ENCODE results near the gene CD3E. TPM values are rescaled to one million over a fixed set of nuclear protein-coding genes. Genes with fewer than 3 reads are reported as not detected.
"Not testable (repeated sequence)": the region's sequence is repeated elsewhere in the genome, so short reads cannot be mapped to it uniquely, and the experiment has no call there.

The CD3E gene
- polyA plus RNA-seq, 1 donor from 2014 or later = 31.4 TPM

DNA sequence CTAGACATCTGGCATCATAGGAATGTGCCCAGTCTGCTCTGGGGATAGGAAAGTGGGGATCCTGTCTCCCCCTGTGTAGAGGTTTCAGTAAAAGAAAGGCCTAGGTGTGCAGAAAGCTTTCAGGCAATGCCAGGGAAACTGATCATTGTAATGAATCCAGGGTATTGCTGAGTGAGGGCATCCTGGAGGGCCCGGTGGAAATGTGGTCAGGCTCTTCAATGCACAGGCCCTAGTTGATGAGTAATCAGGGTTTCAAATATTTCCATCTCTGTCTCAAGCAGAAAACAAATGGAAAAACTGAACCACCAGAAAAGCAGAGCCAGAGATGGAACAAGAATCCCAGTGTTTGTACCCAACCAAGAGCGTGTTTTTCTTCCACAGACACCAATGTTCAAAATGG lies 2.0 kb downstream of the CD3E start:
- Mint-ChIP-seq H3K27ac (no peak overlapping the region), H3K27me3 (no peaks in the 10 kb centered on the region), H3K9me3 (peaks cover 0 to 3% (median 0%) of the 10 kb centered on the region in 3 donors), H3K36me3 (no peaks in the 10 kb centered on the region), H3K4me3 (peak overlapping the region in 1 of 4 donors; percentile 34), H3K4me1 (peaks cover 0 to 2% (median 0%) of the 10 kb centered on the region in 3 donors)

DNA sequence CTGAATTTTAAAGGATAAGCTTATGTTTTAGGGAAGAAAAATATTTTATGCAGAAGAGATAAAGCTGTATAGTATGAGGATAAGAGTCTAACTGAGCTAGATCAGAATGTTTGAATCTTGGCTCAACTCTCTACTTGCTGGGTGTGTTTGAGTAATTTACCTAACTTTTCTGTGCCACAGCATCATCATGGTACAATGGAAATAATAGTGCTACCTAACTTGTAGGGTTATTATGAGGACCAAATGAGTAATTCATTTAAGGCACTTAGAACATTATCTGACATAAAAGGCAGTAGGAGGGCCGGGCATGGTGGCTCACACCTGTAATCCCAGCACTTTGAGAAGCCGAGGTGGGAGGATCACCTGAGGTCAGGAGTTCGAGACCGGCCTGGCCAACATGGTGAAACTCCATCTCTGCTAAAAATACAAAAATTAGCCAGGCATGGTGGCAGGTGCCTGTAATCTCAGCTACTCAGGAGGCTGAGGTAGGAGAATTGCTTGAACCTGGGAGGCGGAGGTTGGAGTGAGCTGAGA lies 4.5 kb downstream of the CD3E start:
- H3K27me3 Mint-ChIP-seq, H3K36me3 Mint-ChIP-seq, H3K27ac Mint-ChIP-seq, H3K4me3 Mint-ChIP-seq, H3K9me3 Mint-ChIP-seq: not testable (repeated sequence)
- peaks cover 7 to 19% (median 11%) of the 10 kb centered on the region in 3 donors for H3K4me1 Mint-ChIP-seq

DNA sequence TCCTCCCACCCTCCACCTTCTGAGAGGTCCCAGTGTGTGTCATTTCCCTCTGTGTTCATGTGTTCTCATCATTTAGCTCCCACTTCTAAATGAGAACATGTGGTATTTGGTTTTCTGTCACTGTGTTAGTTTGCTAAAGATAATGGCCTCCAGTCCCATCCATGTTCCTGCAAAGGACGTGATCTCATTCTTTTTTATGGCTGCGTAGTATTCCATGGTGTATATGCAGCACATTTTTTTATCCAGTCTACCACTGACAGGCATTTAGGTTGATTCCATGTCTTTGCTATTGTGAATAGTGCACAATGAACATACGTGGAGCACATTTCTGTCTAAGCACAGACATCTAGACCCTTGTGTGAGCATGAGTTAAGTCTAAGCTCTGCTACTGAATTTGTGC lies 5.7 kb downstream of the CD3E start:
- Mint-ChIP-seq H3K27ac (no peak overlapping the region), H3K4me1 (peaks cover 8 to 24% (median 18%) of the 10 kb centered on the region in 3 donors)

DNA sequence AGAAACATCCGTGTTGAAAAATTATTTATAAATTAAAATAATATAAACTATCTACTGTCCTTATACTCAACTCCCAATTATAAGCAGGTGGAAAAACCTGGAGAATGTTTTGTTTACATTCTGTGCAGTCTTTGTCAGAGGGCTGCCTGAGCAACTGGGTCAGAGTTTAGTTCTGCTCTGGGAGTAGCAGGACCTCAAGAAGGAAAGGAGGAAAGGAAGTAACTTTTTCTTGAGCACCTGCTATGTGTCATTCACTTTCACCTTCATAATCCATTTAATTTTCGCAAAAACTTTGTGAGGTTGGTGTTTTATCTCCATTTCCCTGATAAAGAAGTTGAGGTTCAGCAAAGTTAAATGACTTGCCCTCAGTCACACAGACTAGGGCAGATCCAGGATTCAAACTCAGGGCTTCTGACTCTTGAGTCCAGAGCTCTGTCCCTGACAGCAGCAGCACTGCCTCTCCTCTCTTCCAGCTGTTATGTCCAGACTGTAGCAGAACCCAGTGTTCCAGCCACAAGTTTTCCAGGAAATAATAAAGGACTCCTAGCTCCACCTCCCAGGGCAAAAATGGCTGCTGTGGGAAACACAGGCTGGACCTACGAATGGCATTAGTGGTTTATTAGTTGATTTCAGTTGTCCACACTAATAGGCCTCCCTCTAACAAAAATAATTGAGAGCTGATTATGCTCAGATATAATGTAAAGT lies 6.4 kb downstream of the CD3E start:
- peaks cover 14 to 28% (median 25%) of the 10 kb centered on the region in 3 donors for H3K4me1 Mint-ChIP-seq
- H3K4me3 Mint-ChIP-seq = no peak overlapping the region
- H3K27me3 Mint-ChIP-seq = no peaks in the 10 kb centered on the region
- H3K9me3 Mint-ChIP-seq = peaks cover 0 to 3% (median 0%) of the 10 kb centered on the region in 3 donors
- no peak overlapping the region for H3K27ac Mint-ChIP-seq
- H3K36me3 Mint-ChIP-seq = peaks cover 2% of the 10 kb centered on the region

More for the DNA sequence above, 5.7 kb downstream of the CD3E start:
- Mint-ChIP-seq H3K36me3 (no peaks in the 10 kb centered on the region), H3K27me3 (no peaks in the 10 kb centered on the region), H3K4me3 (no peak overlapping the region), H3K9me3 (peaks cover 0 to 3% (median 0%) of the 10 kb centered on the region in 3 donors)

DNA sequence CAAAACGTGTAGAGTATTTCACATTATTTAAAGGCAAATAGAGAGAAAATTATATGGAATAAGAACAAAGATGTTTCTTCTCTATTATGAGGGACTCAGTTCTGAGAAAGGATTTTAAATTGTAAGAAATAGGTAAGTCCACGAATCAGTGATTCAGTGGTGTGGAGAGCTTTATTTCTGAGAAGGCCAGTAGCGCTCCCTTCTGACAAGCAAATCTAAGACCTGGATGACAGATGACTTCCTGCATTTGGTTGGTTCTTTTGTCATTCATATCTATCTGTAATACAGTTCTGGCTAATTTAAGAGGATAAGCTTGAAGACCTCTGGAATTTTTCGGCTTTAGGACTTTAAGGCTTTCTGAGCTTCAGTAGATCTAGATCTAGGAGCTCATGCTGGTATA lies 7.0 kb downstream of the CD3E start:
- H3K4me1 Mint-ChIP-seq = peaks cover 18 to 34% (median 31%) of the 10 kb centered on the region in 3 donors
- H3K9me3 Mint-ChIP-seq = peaks cover 0 to 3% (median 0%) of the 10 kb centered on the region in 3 donors
- H3K27ac Mint-ChIP-seq = peak overlapping the region in 1 of 3 donors; percentile 50
- no peaks in the 10 kb centered on the region for H3K27me3 Mint-ChIP-seq
- peaks cover 2% of the 10 kb centered on the region for H3K36me3 Mint-ChIP-seq
- no peak overlapping the region for H3K4me3 Mint-ChIP-seq

DNA sequence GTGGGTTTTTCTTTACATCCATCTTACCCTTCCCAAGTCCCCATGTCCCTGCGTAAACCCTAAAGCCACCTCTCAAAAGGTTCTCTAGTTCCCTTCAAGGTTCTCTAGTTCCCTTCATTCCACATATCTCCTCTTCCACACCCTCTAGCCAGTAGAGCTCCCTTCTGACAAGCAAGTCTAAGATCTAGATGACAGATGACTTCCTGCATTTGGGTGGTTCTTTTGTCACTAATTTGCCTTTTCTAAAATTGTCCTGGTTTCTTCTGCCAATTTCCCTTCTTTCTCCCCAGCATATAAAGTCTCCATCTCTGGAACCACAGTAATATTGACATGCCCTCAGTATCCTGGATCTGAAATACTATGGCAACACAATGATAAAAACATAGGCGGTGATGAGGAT lies 7.8 kb downstream of the CD3E start:
- H3K27me3 Mint-ChIP-seq = no peaks in the 10 kb centered on the region
- peaks cover 25 to 39% (median 37%) of the 10 kb centered on the region in 3 donors for H3K4me1 Mint-ChIP-seq
- H3K27ac Mint-ChIP-seq = peak overlapping the region in 1 of 3 donors; percentile 88
- peak overlapping the region in 1 of 4 donors; percentile 19 for H3K4me3 Mint-ChIP-seq
- H3K36me3 Mint-ChIP-seq = peaks cover 2% of the 10 kb centered on the region
- peaks cover 0 to 3% (median 0%) of the 10 kb centered on the region in 3 donors for H3K9me3 Mint-ChIP-seq

DNA sequence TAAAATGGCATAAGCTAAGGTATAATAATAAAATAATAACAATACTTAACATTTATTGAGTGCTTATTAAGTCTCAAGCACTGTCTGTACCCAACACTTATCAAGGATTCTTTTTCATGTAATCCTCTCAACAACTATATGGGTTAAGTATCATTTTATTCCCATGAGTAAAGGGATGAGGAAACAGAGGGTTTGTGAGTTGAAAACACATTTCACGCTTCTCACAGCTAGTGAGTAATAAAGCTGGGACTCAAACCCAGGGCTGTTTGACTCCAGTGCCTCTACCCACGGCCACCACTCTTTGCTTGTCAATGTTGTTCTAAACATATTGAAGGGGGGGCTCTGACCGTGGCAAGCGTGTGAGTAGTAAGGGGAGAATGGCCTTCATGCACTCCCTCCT lies 8.7 kb downstream of the CD3E start:
- Mint-ChIP-seq H3K9me3 (peaks cover 0 to 3% (median 0%) of the 10 kb centered on the region in 3 donors), H3K4me1 (peaks cover 30 to 45% (median 39%) of the 10 kb centered on the region in 3 donors), H3K27ac (peak overlapping the region in 1 of 3 donors; percentile 88), H3K36me3 (peaks cover 2% of the 10 kb centered on the region), H3K4me3 (no peak overlapping the region), H3K27me3 (no peaks in the 10 kb centered on the region)

DNA sequence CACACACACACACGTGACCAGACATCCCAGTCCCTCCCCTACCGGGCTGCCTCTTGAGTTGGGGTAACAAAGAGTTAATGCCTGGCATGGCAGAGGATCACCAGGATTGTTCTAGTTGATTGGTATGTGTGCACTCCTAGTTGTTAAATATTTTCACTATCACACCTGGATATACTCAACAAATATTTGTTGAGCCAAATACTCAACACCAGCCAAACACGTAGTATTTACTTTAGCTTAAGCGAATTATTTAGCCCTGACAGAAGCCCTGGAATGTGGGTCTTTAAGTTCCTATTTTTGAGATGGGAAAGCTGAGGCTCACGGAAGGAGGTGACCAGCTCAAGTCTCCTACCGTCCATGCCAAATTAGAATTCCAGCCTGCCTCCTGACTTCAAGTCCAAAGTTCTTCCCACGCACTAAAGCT lies 10.5 kb downstream of the CD3E start:
- H3K9me3 Mint-ChIP-seq = peaks cover 0 to 3% (median 0%) of the 10 kb centered on the region in 3 donors
- peaks cover 2% of the 10 kb centered on the region for H3K36me3 Mint-ChIP-seq
- peak overlapping the region in 2 of 3 donors; percentile 14 to 73 for H3K27ac Mint-ChIP-seq
- no peaks in the 10 kb centered on the region for H3K27me3 Mint-ChIP-seq
- peak overlapping the region in 1 of 4 donors; percentile 89 for H3K4me3 Mint-ChIP-seq
- peaks cover 44 to 59% (median 54%) of the 10 kb centered on the region in 3 donors for H3K4me1 Mint-ChIP-seq

DNA sequence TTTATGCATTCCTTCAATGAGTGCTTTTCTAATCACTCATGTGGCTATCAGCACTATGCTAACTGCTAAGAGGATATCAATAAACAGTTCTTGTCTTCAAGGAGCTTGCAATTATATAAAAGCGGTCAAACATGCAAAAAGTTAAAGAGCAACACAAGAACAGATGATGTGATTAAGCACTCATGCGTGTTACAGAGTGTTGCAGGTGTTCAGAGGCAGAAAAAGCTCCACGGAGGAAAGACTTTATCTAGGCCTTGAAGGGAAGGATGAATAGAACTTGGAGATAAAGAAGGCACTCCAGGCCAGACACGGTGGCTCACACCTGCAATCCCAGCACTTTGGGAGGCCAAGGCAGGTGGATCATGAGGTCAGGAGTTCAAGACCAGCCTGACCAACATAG lies 13.6 kb downstream of the CD3E start:
- H3K9me3 Mint-ChIP-seq = no peaks in the 10 kb centered on the region
- peak overlapping the region in 2 of 3 donors; percentile 19 to 39 for H3K27ac Mint-ChIP-seq
- H3K4me1 Mint-ChIP-seq = peaks cover 55 to 68% (median 64%) of the 10 kb centered on the region in 3 donors
- H3K27me3 Mint-ChIP-seq = no peaks in the 10 kb centered on the region
- H3K36me3 Mint-ChIP-seq = peaks cover 2% of the 10 kb centered on the region
- H3K4me3 Mint-ChIP-seq = peak overlapping the region in 1 of 4 donors; percentile 51

DNA sequence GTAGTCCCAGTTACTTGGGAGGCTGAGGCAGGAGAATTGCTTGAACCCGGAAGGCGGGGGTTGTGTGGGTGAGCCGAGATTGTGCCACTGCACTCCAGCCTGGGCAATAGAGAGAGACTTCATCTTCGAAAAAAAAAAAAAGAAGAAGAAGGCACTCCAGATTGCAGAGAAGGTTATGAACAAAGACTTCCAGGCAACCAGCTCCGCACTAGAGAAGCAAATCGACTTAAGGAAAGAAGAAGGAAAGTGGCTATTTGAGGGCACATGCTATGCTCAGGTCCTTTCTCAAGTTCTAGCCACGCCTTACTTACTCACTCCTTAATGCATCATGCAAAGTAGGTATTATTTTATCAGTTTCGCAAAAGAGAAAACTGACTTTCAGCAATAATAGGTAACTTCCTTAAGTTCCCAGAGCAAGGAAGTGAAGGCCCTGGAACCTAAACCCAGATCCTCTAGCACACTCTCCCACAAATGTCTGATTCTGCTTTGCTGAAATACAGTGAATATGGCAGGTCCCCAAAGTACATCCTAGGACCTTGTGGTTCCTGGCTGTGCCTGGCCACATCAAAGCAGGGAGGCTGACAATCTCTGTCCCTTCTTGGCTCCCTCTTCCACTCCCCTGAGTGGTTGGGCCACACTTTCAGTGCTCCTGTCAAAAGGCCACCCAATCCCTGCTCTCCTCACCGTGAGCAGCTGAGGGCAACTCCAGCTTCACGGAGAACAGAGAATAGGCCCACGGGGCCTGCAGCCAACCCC lies 14.2 kb downstream of the CD3E start:
- H3K27ac Mint-ChIP-seq = no peak overlapping the region
- H3K4me1 Mint-ChIP-seq = peaks cover 60 to 66% (median 62%) of the 10 kb centered on the region in 3 donors
- peak overlapping the region in 1 of 4 donors; percentile 10 for H3K4me3 Mint-ChIP-seq
- H3K9me3 Mint-ChIP-seq = no peaks in the 10 kb centered on the region
- no peaks in the 10 kb centered on the region for H3K27me3 Mint-ChIP-seq
- peaks cover 2% of the 10 kb centered on the region for H3K36me3 Mint-ChIP-seq

DNA sequence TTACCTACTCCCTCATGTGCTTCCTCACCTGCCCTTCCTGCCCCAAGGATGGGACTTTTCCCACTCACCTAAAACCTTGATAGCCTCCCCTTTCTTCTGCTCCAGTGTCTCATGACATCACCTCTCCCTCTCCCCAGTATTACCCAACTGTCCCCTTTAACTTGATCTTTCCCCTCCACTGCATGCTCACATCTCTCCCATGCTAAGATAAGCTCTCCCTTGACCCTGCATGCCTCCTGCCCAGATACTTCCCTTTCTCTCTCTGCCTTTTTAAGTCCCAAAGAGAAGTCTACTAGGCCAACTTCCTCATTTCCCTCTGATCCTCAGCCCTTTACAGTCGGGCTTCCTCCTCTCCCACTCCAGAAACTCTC lies 14.8 kb downstream of the CD3E start:
- Mint-ChIP-seq H3K9me3 (no peaks in the 10 kb centered on the region), H3K4me1 (peaks cover 57 to 62% (median 61%) of the 10 kb centered on the region in 3 donors), H3K27ac (peak overlapping the region in 1 of 3 donors; percentile 2), H3K36me3 (peaks cover 2% of the 10 kb centered on the region), H3K4me3 (peak overlapping the region in 2 of 4 donors; percentile 30 to 55), H3K27me3 (no peaks in the 10 kb centered on the region)

DNA sequence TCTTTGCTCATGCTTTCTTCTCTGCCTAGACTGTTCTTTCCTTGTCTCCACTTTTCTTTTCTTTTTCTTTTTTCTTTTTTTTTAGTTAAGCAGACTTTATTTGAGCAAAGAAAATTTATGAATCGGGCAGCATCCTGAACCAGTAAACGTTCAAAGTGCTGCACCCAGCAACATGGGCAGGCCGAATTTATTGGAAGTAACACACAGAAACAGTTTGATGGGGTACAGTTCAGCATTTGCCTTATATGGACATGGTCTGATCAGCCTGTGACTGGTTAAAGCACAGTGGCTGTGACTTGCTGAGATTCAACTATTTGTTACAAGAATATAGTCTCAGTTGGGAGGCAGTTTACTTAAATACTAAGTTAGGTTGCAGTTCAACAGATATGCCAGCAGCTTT lies 16.0 kb downstream of the CD3E start:
- Mint-ChIP-seq H3K27me3 (no peaks in the 10 kb centered on the region), H3K4me1 (peaks cover 50 to 61% (median 56%) of the 10 kb centered on the region in 3 donors), H3K36me3 (peaks cover 2% of the 10 kb centered on the region), H3K27ac (peak overlapping the region; percentile 4 to 72 (median 35)), H3K9me3 (no peaks in the 10 kb centered on the region), H3K4me3 (no peak overlapping the region)

DNA sequence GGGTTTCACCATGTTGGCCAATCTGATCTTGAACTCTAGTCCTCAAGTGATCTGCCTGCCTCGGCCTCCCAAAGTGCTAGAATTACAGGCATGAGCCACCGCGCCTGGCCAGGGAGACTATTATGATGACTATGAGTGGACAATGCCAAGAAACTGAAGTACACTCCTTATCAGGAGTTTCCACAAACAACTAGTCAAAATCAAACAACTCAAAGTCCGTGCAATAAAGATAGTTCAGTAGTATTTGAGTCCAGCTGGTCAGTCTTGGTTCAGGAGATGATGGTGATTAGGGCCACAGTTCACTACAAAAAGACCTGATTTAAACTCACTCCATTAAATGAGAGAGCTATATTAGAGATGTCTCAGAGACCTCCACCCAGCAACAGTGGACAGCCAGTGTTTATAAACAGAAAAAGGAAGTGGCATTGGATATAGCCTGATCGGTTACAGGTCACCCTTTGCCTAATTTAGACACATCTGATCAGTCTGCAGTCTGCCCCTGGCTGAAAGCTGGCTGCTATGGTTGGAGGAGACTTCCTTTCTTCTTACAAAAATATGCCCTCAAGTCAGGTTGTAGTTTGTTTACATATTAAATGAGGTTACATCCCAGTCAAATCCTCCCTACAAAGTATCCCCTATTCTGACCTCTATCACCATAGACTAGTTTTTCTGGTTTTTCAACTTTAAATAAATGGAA lies 17.0 kb downstream of the CD3E start:
- peak overlapping the region; percentile 55 to 91 (median 77) for H3K27ac Mint-ChIP-seq
- no peaks in the 10 kb centered on the region for H3K27me3 Mint-ChIP-seq
- H3K36me3 Mint-ChIP-seq = no peaks in the 10 kb centered on the region
- H3K9me3 Mint-ChIP-seq = no peaks in the 10 kb centered on the region
- H3K4me3 Mint-ChIP-seq = peak overlapping the region; percentile 12 to 90 (median 50)
- peaks cover 40 to 53% (median 46%) of the 10 kb centered on the region in 3 donors for H3K4me1 Mint-ChIP-seq

DNA sequence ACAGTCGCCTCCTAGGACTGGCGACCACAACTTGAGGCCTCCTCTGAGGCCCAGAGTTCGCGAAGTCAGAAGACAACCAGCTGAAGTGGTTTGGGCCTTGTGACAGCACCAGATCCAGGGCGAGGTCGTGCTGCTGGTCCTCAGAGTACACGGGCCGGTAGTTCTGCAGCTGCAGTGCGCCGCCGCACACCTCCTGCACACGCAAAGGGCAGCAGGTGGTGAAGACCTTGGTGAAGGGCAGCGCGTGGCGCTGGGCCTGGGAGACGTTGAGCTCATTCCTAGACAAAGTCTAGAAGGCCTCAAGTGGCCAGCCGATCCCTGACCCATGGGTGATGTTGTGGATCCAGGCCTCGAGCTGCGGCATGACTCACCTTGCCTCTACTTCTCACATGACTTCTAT lies 18.2 kb downstream of the CD3E start:
- peaks cover 32 to 44% (median 38%) of the 10 kb centered on the region in 3 donors for H3K4me1 Mint-ChIP-seq
- H3K4me3 Mint-ChIP-seq = peak overlapping the region in 1 of 4 donors; percentile 56
- H3K27me3 Mint-ChIP-seq = no peaks in the 10 kb centered on the region
- no peaks in the 10 kb centered on the region for H3K36me3 Mint-ChIP-seq
- no peaks in the 10 kb centered on the region for H3K9me3 Mint-ChIP-seq
- peak overlapping the region in 1 of 3 donors; percentile 91 for H3K27ac Mint-ChIP-seq

All from IgD-negative memory B cell (primary cell).